K562 (cell line): ENCODE data around the gene ACAP2. TPM values are rescaled to one million over a fixed set of nuclear protein-coding genes. Genes with fewer than 3 reads are reported as not detected.

Experiments
- ESRRA ChIP-seq: fragments of 450-650 bp; IDR thresholded peaks from 2 replicates; pipeline ENCODE4 v1.6.1; 2014; ENCODE audit warnings: low read depth, mild to moderate bottlenecking, moderate library complexity, borderline replicate concordance
- GATA2 ChIP-seq: sonication (generic); formaldehyde crosslinking; IDR thresholded peaks from 2 replicates; pipeline ENCODE4 v1.4.0; 2020; ENCODE audit warnings: mild to moderate bottlenecking, missing genetic modification reagents
- KDM5B ChIP-seq: fragments of 200-600 bp; sonication (generic); IDR thresholded peaks from 2 replicates; pipeline ENCODE4 v1.6.1; 2012; ENCODE audit warnings: low read depth, mild to moderate bottlenecking, moderate library complexity, low read length, control low read depth, inconsistent platforms; ENCODE audit not compliant: insufficient replicate concordance
- NCOA4 ChIP-seq: fragments of 450-650 bp; IDR thresholded peaks from 2 replicates; pipeline ENCODE4 v1.6.1; 2018; ENCODE audit warnings: mild to moderate bottlenecking; ENCODE audit not compliant: partially characterized antibody
- NFE2 ChIP-seq: IDR thresholded peaks from 2 replicates; pipeline ENCODE4 v1.6.1; 2014; ENCODE audit warnings: antibody characterized with exemption, low read depth
- NR3C1 ChIP-seq: sonication (generic); formaldehyde crosslinking; IDR thresholded peaks from 2 replicates; pipeline ENCODE4 v1.8.1; 2022; ENCODE audit warnings: missing genetic modification reagents
- PML ChIP-seq: IDR thresholded peaks from 2 replicates; pipeline ENCODE4 v1.6.1; 2012; ENCODE audit warnings: low read length, inconsistent platforms
- SAFB ChIP-seq: fragments of 200-400 bp; formaldehyde crosslinking; IDR thresholded peaks from 2 replicates; pipeline ENCODE4 v1.6.1; 2017; ENCODE audit warnings: low read depth, low read length, borderline replicate concordance
- TCFL5 ChIP-seq: fragments of 250-450 bp; sonication (Bioruptor Pico); conservative IDR thresholded peaks from 2 replicates; pipeline ENCODE4 v1.6.1; 2021; ENCODE audit warnings: mild to moderate bottlenecking, moderate library complexity, matching md5 sums
- ZFX ChIP-seq: sonication (generic); formaldehyde crosslinking; IDR thresholded peaks from 2 replicates; pipeline ENCODE4 v1.8.0; 2022; ENCODE audit warnings: mild to moderate bottlenecking, missing genetic modification reagents, moderate library complexity
- ZNF589 ChIP-seq: fragments of 200-800 bp; sonication (Bioruptor generic); IDR thresholded peaks from 2 replicates; pipeline ENCODE4 v1.6.1; 2016; ENCODE audit warnings: low read depth, missing genetic modification characterization, missing compliant biosample characterization
- polyA plus RNA-seq, 8 experiments: library from polyadenylated mRNA; depleted of rRNA in 4 of 8; stranded (reverse) in 5 of 8; unstranded in 3 of 8; fragments of >200 nt; fragmentation: Nextera tagmentation in 2 of 8; fragmentation: Illumina TruSeq in 1 of 8; extraction: Ambion mirVana in 2 of 8; extraction: Trizol in 1 of 8; gene quantifications; 2 replicates each; pipeline versions ENCODE4 v1.2.1 to v1.2.3, GENCODE V29; 2011 to 2014; ENCODE audit warnings: inconsistent platforms in 1 of 8, missing spikeins in 1 of 8
- total RNA-seq, 7 experiments: library from RNA; depleted of rRNA in 6 of 7; stranded (reverse); fragments of >200 nt in 6 of 7; fragmentation: Illumina TruSeq in 2 of 7; extraction: Trizol in 2 of 7; gene quantifications; 2 replicates each; pipeline versions ENCODE4 v1.2.1 to v1.2.3, GENCODE V29; 2011 to 2021; ENCODE audit warnings: low replicate concordance in 1 of 7
- TF ChIP-seq, protein P1 (sequence below), 2 experiments: IDR thresholded peaks in 1 of 2; conservative IDR thresholded peaks in 1 of 2; 2 replicates each; pipeline ENCODE4 v1.6.1; 2016; ENCODE audit warnings: low read depth in 2 of 2, mild to moderate bottlenecking in 1 of 2, missing compliant biosample characterization in 1 of 2, missing genetic modification characterization in 1 of 2, moderate library complexity in 1 of 2
- TF ChIP-seq, protein P2 (sequence below): sonication (generic); formaldehyde crosslinking; IDR thresholded peaks from 2 replicates; pipeline ENCODE4 v1.9.0; 2022; ENCODE audit warnings: mild to moderate bottlenecking, missing genetic modification reagents
- TF ChIP-seq, protein P3 (sequence below): sonication (generic); formaldehyde crosslinking; IDR thresholded peaks from 2 replicates; pipeline ENCODE4 v1.8.1; 2023; ENCODE audit warnings: mild to moderate bottlenecking, missing genetic modification reagents, moderate library complexity
- TF ChIP-seq, protein P4 (sequence below): sonication (generic); formaldehyde crosslinking; IDR thresholded peaks from 2 replicates; pipeline ENCODE4 v1.8.0; 2022; ENCODE audit warnings: mild to moderate bottlenecking, missing genetic modification reagents
- TF ChIP-seq, protein P5 (sequence below): fragments of 450-650 bp; IDR thresholded peaks from 2 replicates; pipeline ENCODE4 v1.6.1; 2016; ENCODE audit warnings: antibody characterized with exemption

The ACAP2 gene
- total and polyA plus RNA-seq, 9 of the 15 experiments (the other 6 are each of a cell fraction or from before 2014, with no cell fraction given) = 10.6 to 52.7 (median 34.4) TPM

DNA sequence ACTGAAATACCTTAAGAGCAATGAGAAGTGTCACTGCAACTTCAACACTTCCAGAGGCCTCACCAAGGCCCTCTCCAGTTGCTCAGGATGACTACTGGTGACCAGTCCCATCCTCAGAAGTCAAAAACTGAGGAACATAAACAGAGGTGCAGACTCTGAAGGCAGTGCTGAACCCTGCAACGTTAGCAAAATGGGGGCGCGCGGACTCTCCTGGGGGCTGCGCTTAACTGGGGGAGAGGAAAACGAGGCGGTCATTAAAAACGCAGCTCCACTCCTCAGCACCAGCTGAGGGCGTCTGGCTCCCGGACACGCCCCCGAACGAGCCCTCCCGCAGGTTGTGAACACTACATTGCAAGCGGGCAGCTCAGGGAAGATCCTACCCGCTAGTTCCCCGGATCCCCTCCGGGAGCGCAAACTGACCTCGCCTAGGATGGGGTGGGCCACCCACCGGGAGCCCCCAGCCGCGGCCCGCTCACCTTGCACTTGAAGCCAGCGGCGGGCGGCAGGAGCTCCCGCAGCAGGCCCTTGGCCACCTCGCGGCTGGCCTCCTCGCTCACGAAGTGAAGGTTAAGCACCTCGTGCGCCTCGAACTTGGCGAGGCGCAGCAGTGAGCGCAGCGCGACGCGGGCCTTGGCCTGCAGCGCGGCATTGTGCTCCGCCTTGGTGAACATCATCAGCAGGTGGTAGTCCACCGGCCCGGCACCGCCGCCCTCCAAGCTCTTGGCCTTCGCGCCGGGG lies 172.6 kb downstream of the ACAP2 start (continued):
- TF ChIP-seq, protein P1, sequence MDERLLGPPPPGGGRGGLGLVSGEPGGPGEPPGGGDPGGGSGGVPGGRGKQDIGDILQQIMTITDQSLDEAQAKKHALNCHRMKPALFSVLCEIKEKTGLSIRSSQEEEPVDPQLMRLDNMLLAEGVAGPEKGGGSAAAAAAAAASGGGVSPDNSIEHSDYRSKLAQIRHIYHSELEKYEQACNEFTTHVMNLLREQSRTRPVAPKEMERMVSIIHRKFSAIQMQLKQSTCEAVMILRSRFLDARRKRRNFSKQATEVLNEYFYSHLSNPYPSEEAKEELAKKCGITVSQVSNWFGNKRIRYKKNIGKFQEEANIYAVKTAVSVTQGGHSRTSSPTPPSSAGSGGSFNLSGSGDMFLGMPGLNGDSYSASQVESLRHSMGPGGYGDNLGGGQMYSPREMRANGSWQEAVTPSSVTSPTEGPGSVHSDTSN (CRISPR knock-in tag; IDR thresholded peaks at IDR 0.05; ENCODE audit: low read depth) = no peak
- TF ChIP-seq, protein P1 (tag; conservative IDR thresholded peaks at IDR 0.05; ENCODE audit: low read depth) = 0 out of 2 replicates have a peak, but pooled peaks have one; percentile 2
- TF ChIP-seq ZFX (CRISPR knock-in tag) = peak; percentile 80
- no peak for TF ChIP-seq KDM5B
- TF ChIP-seq NFE2 = no peak
- TF ChIP-seq NCOA4 = no peak
- TF ChIP-seq, protein P2, sequence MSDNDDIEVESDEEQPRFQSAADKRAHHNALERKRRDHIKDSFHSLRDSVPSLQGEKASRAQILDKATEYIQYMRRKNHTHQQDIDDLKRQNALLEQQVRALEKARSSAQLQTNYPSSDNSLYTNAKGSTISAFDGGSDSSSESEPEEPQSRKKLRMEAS (CRISPR knock-in tag) = peak; percentile 79
- TF ChIP-seq, protein P3, sequence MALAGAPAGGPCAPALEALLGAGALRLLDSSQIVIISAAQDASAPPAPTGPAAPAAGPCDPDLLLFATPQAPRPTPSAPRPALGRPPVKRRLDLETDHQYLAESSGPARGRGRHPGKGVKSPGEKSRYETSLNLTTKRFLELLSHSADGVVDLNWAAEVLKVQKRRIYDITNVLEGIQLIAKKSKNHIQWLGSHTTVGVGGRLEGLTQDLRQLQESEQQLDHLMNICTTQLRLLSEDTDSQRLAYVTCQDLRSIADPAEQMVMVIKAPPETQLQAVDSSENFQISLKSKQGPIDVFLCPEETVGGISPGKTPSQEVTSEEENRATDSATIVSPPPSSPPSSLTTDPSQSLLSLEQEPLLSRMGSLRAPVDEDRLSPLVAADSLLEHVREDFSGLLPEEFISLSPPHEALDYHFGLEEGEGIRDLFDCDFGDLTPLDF = peak; percentile 6; the same call in 1 of the 2 replicates
- TF ChIP-seq PML = no peak
- 0 out of 2 replicates have a peak, but pooled peaks have one; percentile 81 for TF ChIP-seq NR3C1
- no peak for TF ChIP-seq GATA2 (CRISPR knock-in tag)
- TF ChIP-seq, protein P4, sequence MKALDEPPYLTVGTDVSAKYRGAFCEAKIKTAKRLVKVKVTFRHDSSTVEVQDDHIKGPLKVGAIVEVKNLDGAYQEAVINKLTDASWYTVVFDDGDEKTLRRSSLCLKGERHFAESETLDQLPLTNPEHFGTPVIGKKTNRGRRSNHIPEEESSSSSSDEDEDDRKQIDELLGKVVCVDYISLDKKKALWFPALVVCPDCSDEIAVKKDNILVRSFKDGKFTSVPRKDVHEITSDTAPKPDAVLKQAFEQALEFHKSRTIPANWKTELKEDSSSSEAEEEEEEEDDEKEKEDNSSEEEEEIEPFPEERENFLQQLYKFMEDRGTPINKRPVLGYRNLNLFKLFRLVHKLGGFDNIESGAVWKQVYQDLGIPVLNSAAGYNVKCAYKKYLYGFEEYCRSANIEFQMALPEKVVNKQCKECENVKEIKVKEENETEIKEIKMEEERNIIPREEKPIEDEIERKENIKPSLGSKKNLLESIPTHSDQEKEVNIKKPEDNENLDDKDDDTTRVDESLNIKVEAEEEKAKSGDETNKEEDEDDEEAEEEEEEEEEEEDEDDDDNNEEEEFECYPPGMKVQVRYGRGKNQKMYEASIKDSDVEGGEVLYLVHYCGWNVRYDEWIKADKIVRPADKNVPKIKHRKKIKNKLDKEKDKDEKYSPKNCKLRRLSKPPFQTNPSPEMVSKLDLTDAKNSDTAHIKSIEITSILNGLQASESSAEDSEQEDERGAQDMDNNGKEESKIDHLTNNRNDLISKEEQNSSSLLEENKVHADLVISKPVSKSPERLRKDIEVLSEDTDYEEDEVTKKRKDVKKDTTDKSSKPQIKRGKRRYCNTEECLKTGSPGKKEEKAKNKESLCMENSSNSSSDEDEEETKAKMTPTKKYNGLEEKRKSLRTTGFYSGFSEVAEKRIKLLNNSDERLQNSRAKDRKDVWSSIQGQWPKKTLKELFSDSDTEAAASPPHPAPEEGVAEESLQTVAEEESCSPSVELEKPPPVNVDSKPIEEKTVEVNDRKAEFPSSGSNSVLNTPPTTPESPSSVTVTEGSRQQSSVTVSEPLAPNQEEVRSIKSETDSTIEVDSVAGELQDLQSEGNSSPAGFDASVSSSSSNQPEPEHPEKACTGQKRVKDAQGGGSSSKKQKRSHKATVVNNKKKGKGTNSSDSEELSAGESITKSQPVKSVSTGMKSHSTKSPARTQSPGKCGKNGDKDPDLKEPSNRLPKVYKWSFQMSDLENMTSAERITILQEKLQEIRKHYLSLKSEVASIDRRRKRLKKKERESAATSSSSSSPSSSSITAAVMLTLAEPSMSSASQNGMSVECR = peak; percentile 88
- TF ChIP-seq SAFB = 0 out of 2 replicates have a peak, but pooled peaks have one; percentile 22
- TF ChIP-seq, protein P5, sequence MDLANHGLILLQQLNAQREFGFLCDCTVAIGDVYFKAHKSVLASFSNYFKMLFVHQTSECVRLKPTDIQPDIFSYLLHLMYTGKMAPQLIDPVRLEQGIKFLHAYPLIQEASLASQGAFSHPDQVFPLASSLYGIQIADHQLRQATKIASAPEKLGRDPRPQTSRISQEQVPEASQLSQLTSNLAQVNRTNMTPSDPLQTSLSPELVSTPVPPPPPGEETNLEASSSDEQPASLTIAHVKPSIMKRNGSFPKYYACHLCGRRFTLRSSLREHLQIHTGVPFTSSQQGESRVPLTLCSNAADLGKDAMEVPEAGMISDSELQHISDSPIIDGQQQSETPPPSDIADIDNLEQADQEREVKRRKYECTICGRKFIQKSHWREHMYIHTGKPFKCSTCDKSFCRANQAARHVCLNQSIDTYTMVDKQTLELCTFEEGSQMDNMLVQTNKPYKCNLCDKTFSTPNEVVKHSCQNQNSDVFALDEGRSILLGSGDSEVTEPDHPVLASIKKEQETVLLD = no peak
- TF ChIP-seq ZNF589 (CRISPR knock-in tag) = 0 out of 2 replicates have a peak, but pooled peaks have one; percentile 34
- no peak; the same call in 1 of the 2 replicates for TF ChIP-seq ESRRA
- TF ChIP-seq TCFL5 (CRISPR knock-in tag) = no peak
